HG03558 (cell line): Measurements from ENCODE around the gene GLRA3.
A peak's percentile ranks its signal among the peaks of the same experiment; 100 is the strongest.
"Not testable (repeated sequence)": the region's sequence is repeated elsewhere in the genome, so short reads cannot be mapped to it uniquely, and the experiment has no call there.

Experiments
- ATAC-seq: cut with Tn5 transposase; IDR thresholded peaks from one replicate; pipeline ENCODE4 v1.9.1; 2021; ENCODE audit warnings: moderate number of reproducible peaks; ENCODE audit not compliant: unreplicated experiment; ENCODE audit errors: extremely low read depth

GLRA3 gene

GRCh38 chr4:174815282-174815681, 13.8 kb downstream of the GLRA3 start:
- no peak for ATAC-seq

- no peak for ATAC-seq
Measured at GRCh38 chr4:174813292-174813691, 15.8 kb downstream of the GLRA3 start.

DNA sequence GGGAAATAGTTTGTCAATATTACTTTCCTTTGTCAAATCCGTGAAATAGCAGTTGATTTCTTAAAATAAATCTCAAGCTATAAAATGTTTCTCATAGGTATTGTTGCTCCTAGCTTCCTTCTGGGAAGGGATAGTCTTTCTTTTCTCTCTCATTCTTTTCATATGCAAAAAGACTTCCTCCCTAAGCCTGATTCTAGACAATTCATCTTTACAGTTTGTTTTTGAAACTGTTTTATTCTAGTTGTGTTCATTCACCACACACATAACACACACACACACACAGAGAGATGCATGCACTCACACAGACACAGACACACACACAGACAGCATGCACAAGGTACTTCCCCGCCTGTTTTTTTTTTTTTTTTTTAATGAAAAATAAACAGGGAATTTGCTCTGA, 18.2 kb downstream of the GLRA3 start:
- ATAC-seq = no peak

DNA sequence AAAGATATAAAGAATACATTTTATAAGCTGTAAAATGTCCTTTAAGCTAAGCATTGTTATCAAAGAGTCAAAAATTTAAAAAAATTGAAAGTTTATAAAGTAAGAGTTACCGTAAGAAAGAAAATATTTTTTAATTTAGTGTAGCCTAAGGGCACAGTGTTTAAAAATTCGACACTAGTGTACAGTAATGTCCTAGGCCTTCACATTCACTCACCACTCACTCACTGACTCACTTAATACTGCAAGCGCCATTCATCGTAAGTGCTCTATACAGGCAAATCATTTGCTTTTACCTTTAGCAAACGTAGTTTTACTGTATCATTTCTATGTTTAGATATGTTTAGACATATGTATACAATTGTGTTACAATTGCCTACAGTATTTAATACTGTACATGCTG, 20.2 kb downstream of the GLRA3 start:
- ATAC-seq = no peak

DNA sequence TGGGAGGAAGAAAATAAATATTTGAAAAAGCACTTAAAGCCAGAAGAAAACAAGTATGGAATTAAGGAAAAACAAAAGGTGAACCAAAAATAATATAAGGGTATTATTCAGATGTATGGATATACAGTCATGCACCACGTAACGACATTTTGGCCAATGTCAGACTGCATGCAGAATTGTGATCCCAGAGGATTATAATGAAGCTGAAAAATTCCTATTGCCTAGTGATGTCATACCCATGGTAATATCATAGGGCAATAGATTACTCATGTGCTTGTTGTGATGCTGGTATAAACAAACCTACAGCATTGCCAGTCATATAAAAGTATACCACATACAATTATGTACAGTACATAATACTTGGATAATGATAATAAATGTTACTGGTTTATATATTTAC, 20.9 kb downstream of the GLRA3 start:
- no peak for ATAC-seq

DNA sequence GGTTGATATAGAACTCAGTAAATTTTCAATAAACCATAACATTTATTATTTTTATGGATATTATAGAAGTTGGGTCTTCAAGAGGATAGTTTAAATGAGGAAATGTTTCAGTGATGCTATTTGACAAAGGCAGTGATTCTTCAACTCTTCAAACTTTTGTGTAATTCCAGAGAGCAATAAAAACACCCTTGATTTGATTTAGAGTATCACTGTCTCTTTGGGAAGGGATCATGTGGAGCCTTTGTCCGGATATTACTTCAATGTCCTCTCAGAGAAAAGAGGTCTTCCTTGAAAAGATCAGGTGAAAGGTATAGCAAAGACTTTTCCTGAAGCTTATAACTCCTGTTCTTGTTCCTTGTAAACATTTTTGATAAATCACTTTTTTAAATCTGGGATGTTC, 23.3 kb downstream of the GLRA3 start:
- ATAC-seq = no peak

- no peak for ATAC-seq
Measured at GRCh38 chr4:174794543-174795094, 34.4 kb downstream of the GLRA3 start.

DNA sequence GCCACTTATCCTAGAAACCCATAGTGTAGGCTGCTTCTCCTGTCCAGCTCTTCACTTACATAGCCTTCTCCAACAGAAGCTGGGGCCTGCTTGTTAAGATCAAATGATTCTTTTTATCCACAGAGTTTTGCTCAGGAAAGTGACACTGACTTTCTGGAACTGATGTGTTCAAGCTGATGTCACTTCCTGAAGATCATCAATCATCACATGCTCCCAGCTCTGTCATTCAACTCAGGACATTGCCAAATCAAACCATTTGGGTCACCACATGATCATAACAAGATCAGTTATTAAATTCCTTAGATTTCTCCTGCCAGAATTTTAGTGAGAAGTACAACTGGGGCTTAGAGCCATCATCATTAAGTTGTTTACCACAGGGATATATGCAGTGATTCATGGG, 39.4 kb downstream of the GLRA3 start:
- ATAC-seq = no peak

DNA sequence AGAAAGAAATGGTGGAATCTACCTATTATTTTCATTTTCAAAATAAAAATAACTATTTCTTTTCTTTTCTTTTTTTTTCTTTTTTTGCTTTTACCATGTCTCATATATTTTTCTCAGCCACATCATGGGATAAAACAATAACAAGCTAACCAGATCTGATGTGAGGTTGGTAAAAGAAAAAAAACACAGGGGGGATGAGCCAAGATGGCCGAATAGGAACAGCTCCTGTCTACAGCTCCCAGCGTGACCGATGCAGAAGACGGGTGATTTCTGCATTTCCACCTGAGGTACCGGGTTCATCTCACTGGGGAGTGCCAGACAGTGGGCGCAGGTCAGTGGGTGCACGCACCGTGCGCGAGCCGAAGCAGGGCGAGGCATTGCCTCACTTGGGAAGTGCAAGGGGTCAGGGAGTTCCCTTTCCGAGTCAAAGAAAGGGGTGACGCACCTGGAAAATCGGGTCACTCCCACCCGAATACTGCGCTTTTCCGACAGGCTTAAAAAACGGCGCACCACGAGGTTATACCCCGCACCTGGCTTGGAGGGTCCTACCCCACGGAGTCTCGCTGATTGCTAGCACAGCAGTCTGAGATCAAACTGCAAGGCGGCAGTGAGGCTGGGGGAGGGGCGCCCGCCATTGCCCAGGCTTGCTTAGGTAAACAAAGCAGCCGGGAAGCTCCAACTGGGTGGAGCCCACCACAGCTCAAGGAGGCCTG, 50.6 kb downstream of the GLRA3 start:
- ATAC-seq = not testable (repeated sequence)

GRCh38 chr4:174775366-174775765, 53.7 kb downstream of the GLRA3 start:
- no peak for ATAC-seq

DNA sequence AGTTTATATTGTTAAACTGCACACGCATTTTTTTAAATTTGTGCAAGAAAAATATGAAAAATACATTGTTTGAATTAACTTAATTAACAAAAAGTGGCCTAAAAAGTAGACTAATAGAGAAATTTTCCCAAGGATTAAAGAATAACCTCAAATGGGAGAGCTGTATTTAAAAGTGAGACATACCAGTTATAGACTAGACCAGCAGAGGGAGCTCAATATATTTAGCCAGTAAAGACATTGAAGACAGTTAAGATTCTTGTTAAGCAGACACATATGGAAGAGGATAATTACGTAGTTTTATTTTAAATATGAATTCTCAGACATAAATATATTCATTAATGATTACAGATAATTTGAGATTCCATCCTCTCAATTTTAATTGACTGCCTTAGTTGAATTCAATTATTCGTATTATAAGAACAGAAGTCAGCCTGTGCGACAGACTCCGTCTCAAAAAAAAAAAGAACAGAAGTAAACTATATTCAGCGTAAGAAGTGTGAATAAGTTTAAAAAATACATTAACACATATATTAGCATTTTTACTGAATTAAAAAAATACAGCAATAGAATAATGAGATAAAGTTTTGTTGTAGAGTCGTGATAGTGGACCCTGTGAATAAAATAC, 64.8 kb downstream of the GLRA3 start:
- no peak for ATAC-seq

GRCh38 chr4:174763454-174764104, 65.5 kb downstream of the GLRA3 start:
- peak; percentile 57 for ATAC-seq

DNA sequence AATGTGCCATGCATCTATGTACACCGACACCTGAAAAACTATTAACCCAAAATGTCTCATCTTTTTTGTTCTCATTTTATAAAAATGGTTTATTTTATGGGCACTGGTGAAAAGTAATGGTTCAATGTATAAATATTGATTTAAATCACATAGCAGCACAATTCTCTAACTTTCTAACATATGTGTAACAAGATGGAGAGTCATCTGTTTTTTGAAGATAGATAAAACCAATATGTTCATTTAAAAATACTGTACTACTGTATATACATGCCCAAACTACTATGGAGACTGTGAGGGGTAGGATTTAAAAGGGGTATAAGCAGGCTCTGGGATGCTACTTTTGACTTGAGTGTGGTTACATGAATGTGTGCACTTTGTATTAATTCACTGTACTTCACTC, 67.6 kb downstream of the GLRA3 start:
- no peak for ATAC-seq

DNA sequence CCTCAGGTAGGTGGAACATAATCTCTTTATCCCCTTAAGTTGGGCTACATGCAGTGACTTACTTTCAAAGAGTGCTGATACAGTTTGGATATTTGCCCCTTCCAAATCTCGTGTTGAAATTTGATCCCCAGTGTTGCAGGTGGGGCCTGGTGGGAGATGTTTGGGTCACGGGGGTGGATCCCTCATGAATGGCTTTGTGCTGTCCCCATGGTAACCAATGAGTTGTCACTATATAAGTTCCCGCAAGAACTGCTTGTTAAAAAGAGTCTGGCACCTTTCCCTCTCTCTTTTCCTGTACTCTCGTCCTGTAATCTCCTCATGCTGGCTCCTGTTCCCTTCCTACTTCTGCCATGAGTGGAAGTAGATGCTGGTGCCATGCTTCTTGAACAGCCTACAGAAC, 71.3 kb downstream of the GLRA3 start:
- no peak for ATAC-seq

DNA sequence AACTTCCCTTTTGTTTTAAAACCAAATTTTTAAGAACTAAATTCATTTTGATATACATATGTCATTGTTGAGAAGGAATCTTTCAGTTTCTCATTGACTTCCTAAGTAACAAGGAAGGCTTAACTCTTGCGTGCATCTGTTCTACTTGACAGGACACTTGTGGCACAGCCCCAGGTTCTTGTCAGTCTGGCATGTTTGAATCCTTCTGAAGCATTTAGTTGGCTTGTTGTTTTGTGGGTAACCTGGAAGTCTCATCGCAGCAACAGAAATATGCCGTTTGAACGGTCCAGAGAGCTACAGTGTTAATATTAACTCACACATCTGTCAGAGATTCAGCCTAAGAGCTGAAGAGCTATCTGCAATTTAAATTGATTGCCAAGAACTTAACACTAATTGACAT, 76.0 kb downstream of the GLRA3 start:
- ATAC-seq = no peak

DNA sequence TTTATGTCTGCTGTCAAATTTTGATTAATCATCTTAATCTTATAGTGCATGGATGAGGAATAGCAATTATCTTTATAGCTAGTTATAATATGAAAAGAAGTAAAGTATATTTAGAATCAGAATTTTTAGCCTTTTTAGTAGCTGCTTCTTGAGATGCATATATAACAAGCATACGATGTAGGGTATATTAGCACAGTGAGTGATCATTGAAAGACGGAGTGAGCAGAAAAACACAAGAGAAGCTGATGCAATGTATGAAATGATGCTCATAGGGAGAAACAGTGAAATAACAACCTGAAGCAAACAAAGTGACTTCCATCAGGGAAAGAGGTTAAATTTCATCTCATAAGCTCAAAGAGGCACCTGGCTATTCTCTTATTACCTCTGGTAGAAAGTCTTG, 77.0 kb downstream of the GLRA3 start:
- no peak for ATAC-seq

DNA sequence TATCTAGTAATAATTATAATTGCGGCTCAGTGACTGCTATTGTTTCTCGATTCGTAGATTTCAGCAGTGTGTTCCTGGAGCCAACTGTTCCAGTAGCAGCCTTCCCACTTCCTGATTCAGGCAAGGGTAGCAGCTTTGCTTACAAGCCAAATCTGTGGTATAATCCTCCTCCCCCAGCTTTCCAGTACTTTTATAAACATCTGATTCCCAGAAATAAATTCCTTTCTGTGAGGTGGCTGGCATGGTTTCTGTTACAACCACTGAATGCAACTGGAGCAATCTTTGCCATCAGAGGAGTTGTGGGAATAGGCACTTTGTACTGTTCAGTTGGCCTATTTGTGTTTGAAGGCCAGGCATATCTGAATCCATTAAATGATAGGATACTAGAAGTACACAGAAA, 80.0 kb downstream of the GLRA3 start:
- no peak for ATAC-seq

DNA sequence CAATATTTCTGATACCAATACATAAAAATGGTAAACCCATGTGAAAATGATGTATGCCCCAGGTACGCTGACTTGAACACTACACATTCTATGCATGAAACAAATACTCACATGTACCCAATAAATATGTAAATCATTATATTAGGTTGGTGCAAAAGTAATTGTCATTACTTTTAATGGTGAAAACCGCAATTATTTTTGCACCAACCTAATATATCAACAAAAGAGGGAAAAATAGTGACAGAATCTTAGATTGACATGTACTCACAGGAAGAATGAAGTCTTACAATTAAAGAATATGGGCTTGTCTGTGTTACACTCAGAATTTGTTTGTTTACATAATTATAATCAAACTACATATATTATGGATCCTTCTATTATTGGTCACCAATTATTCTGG, 82.3 kb downstream of the GLRA3 start:
- ATAC-seq = no peak

GRCh38 chr4:174742561-174742960, 86.5 kb downstream of the GLRA3 start:
- no peak for ATAC-seq

GRCh38 chr4:174739576-174739975, 89.5 kb downstream of the GLRA3 start:
- no peak for ATAC-seq

DNA sequence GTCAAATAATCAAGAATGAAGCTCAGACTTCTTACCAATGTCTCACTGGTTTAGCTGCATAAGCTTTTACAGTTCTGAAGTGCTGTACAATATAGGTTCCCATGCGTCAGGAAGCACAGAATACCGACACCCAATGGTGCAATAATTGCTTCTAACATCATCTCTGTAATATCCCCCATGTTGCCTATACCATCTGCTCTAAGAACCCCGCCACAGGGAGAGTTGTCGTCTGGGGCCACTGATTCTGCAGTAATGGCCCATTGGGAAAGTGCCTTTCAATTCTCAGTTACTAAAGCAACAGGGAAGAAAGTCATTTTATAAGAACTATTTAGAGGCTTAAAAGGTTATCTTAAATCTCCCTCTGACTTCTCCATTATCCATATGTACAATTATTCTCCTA, 94.9 kb downstream of the GLRA3 start:
- no peak for ATAC-seq
